Psoas muscle (tissue), 8 donors: ENCODE measurements around the gene ARL10. TPM values are rescaled to one million over a fixed set of nuclear protein-coding genes. Genes with fewer than 3 reads are reported as not detected.
A peak's percentile ranks its signal among the peaks of the same experiment; 100 is the strongest.

ENCODE experiments used
- ATAC-seq, 4 donors: fragments of 200-7000 bp; cut with Tn5 transposase; one replicate each; pipeline ENCODE4 v1.9.1; 2020; ENCODE audit warnings: moderate library complexity in 3 of 4, mild to moderate bottlenecking in 2 of 4
- DNase-seq, 2 donors: peaks; one replicate each; pipeline ENCODE4 v3.0.0-alpha.2; 2020
- H3K27ac ChIP-seq: fragments of 200-600 bp; one replicate; pipeline ENCODE4 v1.8.0; 2022
- H3K27me3 ChIP-seq, 3 donors: fragments of 200-600 bp in 1 of 3; one replicate each; pipeline versions ENCODE4 v1.6.1 to v1.8.0; 2013 to 2022; ENCODE audit warnings: low read length in 2 of 3, mild to moderate bottlenecking in 2 of 3, moderate library complexity in 1 of 3; ENCODE audit not compliant: insufficient read depth in 3 of 3
- H3K36me3 ChIP-seq, 2 donors: fragments of 200-600 bp in 1 of 2; one replicate each; pipeline versions ENCODE4 v1.6.1 to v1.8.0; 2013 to 2022; ENCODE audit warnings: low read depth in 1 of 2, mild to moderate bottlenecking in 1 of 2, moderate library complexity in 1 of 2; ENCODE audit not compliant: insufficient read depth in 1 of 2
- H3K4me1 ChIP-seq: fragments of 200-600 bp; one replicate; pipeline ENCODE4 v1.8.0; 2022
- H3K4me3 ChIP-seq: fragments of 200-600 bp; one replicate; pipeline ENCODE4 v1.8.0; 2022; ENCODE audit warnings: mild to moderate bottlenecking
- H3K9me3 ChIP-seq: fragments of 200-600 bp; one replicate; pipeline ENCODE4 v1.8.0; 2022
- WGBS, 3 donors: extraction: QIAGEN DNeasy Blood & Tissue Kit; methylation state at CpG; one replicate each; pipeline versions ENCODE4 v1.1.6 to v1.1.7; 2013; 5-methylcytosine and 5-hydroxymethylcytosine counted together
- intact Hi-C, 2 donors: fragments of 100-400 bp; cut with DNase I; formaldehyde crosslinking; loops; one replicate each; pipeline versions ENCODE4 v1.11.0 to v1.14.2; 2022
- polyA plus RNA-seq, 3 donors: library from polyadenylated mRNA; stranded (reverse); fragments of 200-250 nt; gene quantifications; one replicate each; pipeline ENCODE4 v1.2.3, GENCODE V29; 2013
- total RNA-seq, 4 donors: library from RNA; stranded (reverse); fragmentation: NEBNext Ultra II Directional in 2 of 4; extraction: Animal tissue kit (Norgen Biotek cat#: 25700) in 2 of 4; gene quantifications; one replicate each; pipeline versions ENCODE4 v1.2.1 to v1.2.4, GENCODE V29; 2021 to 2023
- TF ChIP-seq, protein P1 (sequence below): fragments of 200-600 bp; IDR thresholded peaks from one replicate; pipeline ENCODE4 v1.8.0; 2022; ENCODE audit warnings: antibody characterized with exemption
- donor health status: healthy with polysubstance abuse.
- donor health status: DM: no; HTN: no; CAD: no; lungs with moderate emphysema.
- donor health status: Bipolar disorder and iron deficiency.
- donor health status: healthy.
- donor health status: DM: yes; HTN: yes; CAD: no.
- donor health status: DM: no; HTN: no; CAD: no.
- donor health status: DM: no; HTN: no; CAD: no.
- donor health status: DM: yes; HTN: yes; CAD: no.

Gene ARL10
- total and polyA plus RNA-seq, 7 donors, result 1.6 to 6.6 (median 3.9) TPM

GRCh38 chr5:176392526-176392925 is 27.2 kb downstream of the ARL10 start:
- H3K36me3 ChIP-seq, result peaks cover 0 to 67% of the 10 kb centered on the region in 2 donors
- H3K27ac ChIP-seq, result no peak overlapping the region
- peaks cover 9% of the 10 kb centered on the region for H3K4me1 ChIP-seq
- peaks cover 0 to 1% (median 0%) of the 10 kb centered on the region in 3 donors for H3K27me3 ChIP-seq
- H3K9me3 ChIP-seq, result no peaks in the 10 kb centered on the region
- intact Hi-C loops, result loop anchor here in 1 of 2 donors (2.0 kb wide), 1 partner anchor 18 kb away; no protein-coding TSS in a partner anchor
- no peak for ATAC-seq
- TF ChIP-seq, protein P1, sequence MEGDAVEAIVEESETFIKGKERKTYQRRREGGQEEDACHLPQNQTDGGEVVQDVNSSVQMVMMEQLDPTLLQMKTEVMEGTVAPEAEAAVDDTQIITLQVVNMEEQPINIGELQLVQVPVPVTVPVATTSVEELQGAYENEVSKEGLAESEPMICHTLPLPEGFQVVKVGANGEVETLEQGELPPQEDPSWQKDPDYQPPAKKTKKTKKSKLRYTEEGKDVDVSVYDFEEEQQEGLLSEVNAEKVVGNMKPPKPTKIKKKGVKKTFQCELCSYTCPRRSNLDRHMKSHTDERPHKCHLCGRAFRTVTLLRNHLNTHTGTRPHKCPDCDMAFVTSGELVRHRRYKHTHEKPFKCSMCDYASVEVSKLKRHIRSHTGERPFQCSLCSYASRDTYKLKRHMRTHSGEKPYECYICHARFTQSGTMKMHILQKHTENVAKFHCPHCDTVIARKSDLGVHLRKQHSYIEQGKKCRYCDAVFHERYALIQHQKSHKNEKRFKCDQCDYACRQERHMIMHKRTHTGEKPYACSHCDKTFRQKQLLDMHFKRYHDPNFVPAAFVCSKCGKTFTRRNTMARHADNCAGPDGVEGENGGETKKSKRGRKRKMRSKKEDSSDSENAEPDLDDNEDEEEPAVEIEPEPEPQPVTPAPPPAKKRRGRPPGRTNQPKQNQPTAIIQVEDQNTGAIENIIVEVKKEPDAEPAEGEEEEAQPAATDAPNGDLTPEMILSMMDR, result no peak
- DNase-seq, result peak in 1 of 2 donors; percentile 26
- H3K4me3 ChIP-seq, result no peak overlapping the region
- WGBS, 3 donors, result 66 to 86% (median 77%) methylated on average over 11 of the region's 11 CpGs

DNA sequence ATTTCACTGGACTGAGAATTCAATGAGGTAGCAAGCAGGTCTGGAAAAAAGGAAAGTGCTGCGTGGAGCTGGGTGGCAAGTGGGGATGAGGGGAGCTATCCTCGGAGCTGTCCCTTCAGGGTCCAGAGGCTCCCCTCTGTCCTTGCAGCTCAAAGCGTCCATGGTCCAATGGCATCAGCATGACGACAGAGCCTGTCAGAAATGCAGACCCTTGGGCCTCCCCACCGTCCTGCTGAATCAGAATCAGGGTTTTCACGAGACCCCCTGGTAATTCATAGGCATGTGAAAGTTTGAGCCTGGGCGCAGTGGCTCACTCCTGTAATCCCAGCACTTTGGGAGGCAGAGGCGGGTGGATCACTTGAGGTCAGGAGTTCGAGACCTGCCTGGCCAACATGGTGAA is 28.8 kb downstream of the ARL10 start:
- 85 to 88% (median 88%) methylated on average over 9 of the region's 9 CpGs for WGBS, 3 donors
- H3K4me3 ChIP-seq, result no peak overlapping the region
- no peaks in the 10 kb centered on the region for H3K9me3 ChIP-seq
- peaks cover 8% of the 10 kb centered on the region for H3K4me1 ChIP-seq
- H3K36me3 ChIP-seq, result peaks cover 0 to 82% of the 10 kb centered on the region in 2 donors
- peaks cover 0 to 1% (median 0%) of the 10 kb centered on the region in 3 donors for H3K27me3 ChIP-seq
- TF ChIP-seq, protein P1, result no peak
- ATAC-seq, result no peak
- no peak for DNase-seq
- H3K27ac ChIP-seq, result no peak overlapping the region
- intact Hi-C loops, result no loop called here

DNA sequence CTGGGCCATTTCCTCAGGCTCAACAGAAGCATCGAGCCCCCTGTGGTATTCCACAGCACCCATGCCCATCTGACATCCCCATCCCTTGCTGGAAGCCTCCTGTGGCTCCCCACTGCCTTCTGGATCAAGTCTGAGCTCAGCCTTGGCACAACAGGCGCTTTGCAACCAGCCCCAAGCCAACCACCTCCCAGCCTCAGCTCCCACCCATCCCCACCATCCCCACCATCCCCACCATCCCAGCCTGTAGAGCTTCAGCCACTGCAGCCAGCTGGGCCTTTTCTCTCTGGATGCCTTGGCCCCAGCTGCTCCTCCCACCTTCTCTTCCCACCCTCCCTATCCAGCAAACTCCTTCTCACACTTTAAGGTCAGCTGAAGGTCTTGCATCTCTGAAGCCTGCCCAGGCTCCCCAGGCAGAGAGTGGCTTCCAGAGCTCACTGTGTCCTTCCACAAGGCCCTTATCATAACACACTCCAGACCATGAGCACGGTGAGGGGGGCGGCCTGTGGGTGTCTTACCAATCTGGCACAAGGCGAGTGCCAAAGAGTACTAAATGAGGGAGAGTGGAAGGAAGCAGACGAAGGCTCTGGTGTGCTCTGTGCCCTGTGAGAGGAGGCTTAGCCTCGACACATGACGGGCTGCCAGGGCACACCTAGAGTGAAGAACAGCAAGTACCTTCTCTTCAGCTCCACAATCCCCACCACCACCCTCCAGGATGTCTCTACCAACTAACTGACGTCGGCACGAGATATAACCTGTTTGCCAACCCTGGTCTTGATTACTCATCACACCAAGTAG is 29.8 kb downstream of the ARL10 start:
- DNase-seq, result no peak

DNA sequence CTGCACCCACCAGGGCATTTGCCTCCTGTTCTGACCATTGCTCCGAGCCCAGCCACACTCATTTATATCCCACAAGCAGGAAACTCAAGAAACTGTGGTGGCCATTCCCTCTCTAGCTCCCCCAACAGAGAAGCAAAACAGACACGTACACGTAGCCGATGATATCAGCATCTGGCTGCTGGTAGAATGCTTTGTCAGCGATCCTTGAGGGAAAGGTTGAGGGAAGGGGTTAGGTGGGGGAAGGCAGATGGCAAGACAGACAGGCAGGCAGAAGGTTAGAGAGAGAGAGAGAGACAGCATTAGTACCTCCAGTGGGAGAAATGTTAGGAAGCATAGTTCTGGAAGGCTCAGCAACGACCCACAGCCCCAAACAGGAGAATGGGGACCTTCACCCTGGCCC is 31.0 kb downstream of the ARL10 start:
- H3K9me3 ChIP-seq, result no peaks in the 10 kb centered on the region
- H3K27me3 ChIP-seq, result no peaks in the 10 kb centered on the region
- ATAC-seq, result peak in 2 of 4 donors; percentile 21 to 29
- WGBS, 3 donors, result 40 to 53% (median 42%) methylated on average over 6 of the region's 6 CpGs
- TF ChIP-seq, protein P1, result no peak
- no peak overlapping the region for H3K27ac ChIP-seq
- intact Hi-C loops, result no loop called here
- H3K4me3 ChIP-seq, result no peak overlapping the region
- no peaks in the 10 kb centered on the region for H3K4me1 ChIP-seq
- H3K36me3 ChIP-seq, result peaks cover 4 to 81% of the 10 kb centered on the region in 2 donors
- DNase-seq, result no peak

More for the DNA sequence above, 29.8 kb downstream of the ARL10 start:
- Histone ChIP-seq H3K27me3 (peaks cover 0 to 1% (median 0%) of the 10 kb centered on the region in 3 donors), H3K4me1 (peaks cover 2% of the 10 kb centered on the region), H3K4me3 (no peak overlapping the region), H3K27ac (no peak overlapping the region), H3K36me3 (peaks cover 0 to 87% of the 10 kb centered on the region in 2 donors), H3K9me3 (no peaks in the 10 kb centered on the region)
- no peak for ATAC-seq
- WGBS, 3 donors, result 76 to 90% (median 81%) methylated on average over 11 of the region's 11 CpGs
- intact Hi-C loops, result no loop called here
- TF ChIP-seq, protein P1, result no peak
